BJ (cell line): ENCODE results near the gene SMARCE1. TPM values are rescaled to one million over a fixed set of nuclear protein-coding genes. Genes with fewer than 3 reads are reported as not detected.

Experiments used
- CTCF ChIA-PET: fragments of 350-600 bp; formaldehyde crosslinking; extraction: SDS; loops from one replicate; lab custom pipeline; 2021; ENCODE audit warnings: antibody characterized with exemption, inconsistent platforms; lab: Yijun Ruan, JAX
- POLR2A ChIA-PET: fragments of 300-600 bp; sonication (Branson Sonifier 250); formaldehyde crosslinking; extraction: SDS; loops from one replicate; lab custom pipeline; 2021; ENCODE audit warnings: antibody characterized with exemption; lab: Charles Lee
- DNase-seq: peaks from one replicate; pipeline ENCODE4 v3.0.0-alpha.2; 2011; ENCODE audit warnings: low read depth
- H3K27me3 ChIP-seq: 2 replicates; pipeline ENCODE4 v1.6.0; 2011; ENCODE audit warnings: low read length; ENCODE audit not compliant: control insufficient read depth, insufficient read depth
- H3K36me3 ChIP-seq: 2 replicates; pipeline ENCODE4 v1.5.1; 2011; ENCODE audit warnings: low read length; ENCODE audit not compliant: control insufficient read depth, insufficient read depth
- H3K4me3 ChIP-seq: 2 replicates; pipeline ENCODE4 v1.5.1; 2011; ENCODE audit warnings: low read depth, mild to moderate bottlenecking, control low read depth, low read length
- polyA plus RNA-seq: library from polyadenylated mRNA; depleted of rRNA; stranded (reverse); fragments of >200 nt; gene quantifications from 2 replicates; pipeline ENCODE4 v1.2.3, GENCODE V29; 2011
- TF ChIP-seq, protein P1 (sequence below): IDR thresholded peaks from 2 replicates; pipeline ENCODE4 v1.5.1; 2011; ENCODE audit warnings: low read depth, mild to moderate bottlenecking, control low read depth, inconsistent platforms, low read length, moderate library complexity; ENCODE audit not compliant: insufficient read depth

Gene SMARCE1
- polyA plus RNA-seq, 1 experiment: 54.6 TPM

- ChIA-PET CTCF (interaction anchor here (1.9 kb wide), 1 partner anchor 44 kb away, joined by 4 read pairs; no protein-coding TSS in a partner anchor), POLR2A (no interaction called here)
- TF ChIP-seq, protein P1, sequence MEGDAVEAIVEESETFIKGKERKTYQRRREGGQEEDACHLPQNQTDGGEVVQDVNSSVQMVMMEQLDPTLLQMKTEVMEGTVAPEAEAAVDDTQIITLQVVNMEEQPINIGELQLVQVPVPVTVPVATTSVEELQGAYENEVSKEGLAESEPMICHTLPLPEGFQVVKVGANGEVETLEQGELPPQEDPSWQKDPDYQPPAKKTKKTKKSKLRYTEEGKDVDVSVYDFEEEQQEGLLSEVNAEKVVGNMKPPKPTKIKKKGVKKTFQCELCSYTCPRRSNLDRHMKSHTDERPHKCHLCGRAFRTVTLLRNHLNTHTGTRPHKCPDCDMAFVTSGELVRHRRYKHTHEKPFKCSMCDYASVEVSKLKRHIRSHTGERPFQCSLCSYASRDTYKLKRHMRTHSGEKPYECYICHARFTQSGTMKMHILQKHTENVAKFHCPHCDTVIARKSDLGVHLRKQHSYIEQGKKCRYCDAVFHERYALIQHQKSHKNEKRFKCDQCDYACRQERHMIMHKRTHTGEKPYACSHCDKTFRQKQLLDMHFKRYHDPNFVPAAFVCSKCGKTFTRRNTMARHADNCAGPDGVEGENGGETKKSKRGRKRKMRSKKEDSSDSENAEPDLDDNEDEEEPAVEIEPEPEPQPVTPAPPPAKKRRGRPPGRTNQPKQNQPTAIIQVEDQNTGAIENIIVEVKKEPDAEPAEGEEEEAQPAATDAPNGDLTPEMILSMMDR: no peak
- Histone ChIP-seq H3K27me3 (peaks cover 18% of the 10 kb centered on the region), H3K4me3 (no peak overlapping the region), H3K36me3 (no peaks in the 10 kb centered on the region)
- DNase-seq: no peak
Measured at GRCh38 chr17:40663252-40663651, 15.6 kb upstream of the SMARCE1 start.

- Histone ChIP-seq H3K27me3 (peaks cover 14% of the 10 kb centered on the region), H3K36me3 (no peaks in the 10 kb centered on the region), H3K4me3 (no peak overlapping the region)
- TF ChIP-seq, protein P1: no peak
- CTCF ChIA-PET: no interaction called here
- POLR2A ChIA-PET: no interaction called here
- DNase-seq: no peak
Measured at GRCh38 chr17:40659911-40660310, 12.3 kb upstream of the SMARCE1 start.

DNA sequence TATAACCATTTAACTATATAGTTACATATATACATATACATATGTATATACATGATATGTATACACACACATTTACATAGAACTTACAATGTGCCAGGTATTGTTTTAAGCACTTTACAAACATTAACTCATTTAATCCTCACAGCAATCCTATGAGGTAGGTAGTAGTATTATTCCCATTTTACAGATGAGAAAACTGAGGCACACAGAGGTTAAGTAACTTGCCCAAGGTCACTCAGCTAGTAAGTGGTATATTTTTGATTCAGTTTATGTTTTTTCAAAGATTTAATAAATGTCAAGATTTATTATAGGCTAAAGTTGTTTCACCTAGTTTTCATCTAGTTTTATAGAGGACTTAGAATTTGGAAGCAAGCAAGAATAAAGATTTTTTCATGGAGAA lies 10.8 kb upstream of the SMARCE1 start:
- CTCF ChIA-PET: no interaction called here
- no peak for DNase-seq

DNA sequence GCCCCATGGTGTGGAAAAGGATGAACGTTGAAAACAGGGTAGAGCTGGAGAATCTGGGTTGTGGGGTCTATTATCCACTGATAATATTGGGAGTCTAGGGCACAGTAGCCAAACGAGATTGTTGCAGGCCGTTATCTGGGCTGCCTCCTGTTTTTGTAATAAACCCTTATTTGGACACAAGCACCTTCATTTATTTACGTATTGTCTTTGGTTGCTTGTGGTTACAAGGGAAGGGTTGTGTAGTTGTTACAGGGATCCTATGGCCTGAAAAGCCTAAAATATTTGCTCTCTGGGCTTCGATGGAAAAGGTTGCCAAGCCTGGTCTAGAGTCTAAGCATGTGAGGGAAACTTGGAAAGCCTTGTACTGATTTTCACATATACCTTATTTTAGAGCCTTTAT lies 4.3 kb upstream of the SMARCE1 start:
- CTCF ChIA-PET: no interaction called here
- no peaks in the 10 kb centered on the region for H3K36me3 ChIP-seq
- TF ChIP-seq, protein P1: no peak

More for the DNA sequence above, 10.8 kb upstream of the SMARCE1 start:
- Histone ChIP-seq H3K27me3 (peaks cover 11% of the 10 kb centered on the region), H3K36me3 (no peaks in the 10 kb centered on the region), H3K4me3 (no peak overlapping the region)
- TF ChIP-seq, protein P1: no peak
- POLR2A ChIA-PET: no interaction called here

GRCh38 chr17:40648384-40648968 lies 858 bp upstream of the SMARCE1 start:
- DNase-seq: no peak
- POLR2A ChIA-PET: no interaction called here
- Histone ChIP-seq H3K4me3 (peak overlapping the region; percentile 74), H3K36me3 (no peaks in the 10 kb centered on the region; the same call in 1 of the 2 replicates), H3K27me3 (no peaks in the 10 kb centered on the region)
- CTCF ChIA-PET: no interaction called here
- TF ChIP-seq, protein P1: no peak

More for the DNA sequence above, 4.3 kb upstream of the SMARCE1 start:
- H3K4me3 ChIP-seq: no peak overlapping the region
- POLR2A ChIA-PET: no interaction called here
- no peaks in the 10 kb centered on the region for H3K27me3 ChIP-seq
- no peak for DNase-seq
